Esophagus muscularis mucosa (tissue), 4 donors: ENCODE data around the gene PRSS33. TPM values are rescaled to one million over a fixed set of nuclear protein-coding genes. Genes with fewer than 3 reads are reported as not detected.

ENCODE experiments used
- DNase-seq: peaks from one replicate; pipeline ENCODE4 v3.0.0-alpha.2; 2017; ENCODE audit errors: extremely low spot score
- H3K27ac ChIP-seq, 4 donors: fragments of 200-600 bp; sonication (generic); replicated peaks in 1 of 4; 1 replicate in 3 of 4; 2 replicates in 1 of 4; pipeline ENCODE4 v1.5.1; 2016 to 2019; ENCODE audit warnings: mild to moderate bottlenecking in 1 of 4
- H3K27me3 ChIP-seq, 4 donors: fragments of 200-600 bp; sonication (generic); one replicate each; pipeline versions ENCODE4 v1.5.1 to v1.6.0; 2016 to 2019
- H3K36me3 ChIP-seq, 4 donors: fragments of 200-600 bp; sonication (generic); one replicate each; pipeline ENCODE4 v1.5.1; 2016 to 2019
- H3K4me1 ChIP-seq, 4 donors: fragments of 200-600 bp; sonication (generic); one replicate each; pipeline ENCODE4 v1.5.1; 2016 to 2019
- H3K4me3 ChIP-seq, 4 donors: fragments of 200-600 bp; sonication (generic); 1 replicate in 2 of 4; 2 replicates in 2 of 4; pipeline ENCODE4 v1.5.1; 2016 to 2019; ENCODE audit warnings: mild to moderate bottlenecking in 4 of 4, moderate library complexity in 1 of 4
- H3K9me3 ChIP-seq, 4 donors: fragments of 200-600 bp; sonication (generic); 1 replicate in 3 of 4; 2 replicates in 1 of 4; pipeline ENCODE4 v1.5.1; 2016 to 2019
- CTCF ChIP-seq, 3 experiments: fragments of 200-600 bp in 2 of 3; fragments of 450-650 bp in 1 of 3; sonication (generic) in 2 of 3; IDR thresholded peaks; one replicate each; pipeline ENCODE4 v1.5.1; 2017 to 2019; ENCODE audit warnings: antibody characterized with exemption in 3 of 3, mild to moderate bottlenecking in 2 of 3, moderate library complexity in 1 of 3
- EP300 ChIP-seq: sonication (generic); formaldehyde crosslinking; IDR thresholded peaks from one replicate; pipeline ENCODE4 v1.6.1; 2017; ENCODE audit warnings: antibody characterized with exemption
- POLR2A ChIP-seq: fragments of 450-650 bp; IDR thresholded peaks from one replicate; pipeline ENCODE4 v1.6.1; 2017; ENCODE audit warnings: antibody characterized with exemption, moderate library complexity, mild to moderate bottlenecking, low read depth
- POLR2AphosphoS5 ChIP-seq, 2 donors: sonication (generic); formaldehyde crosslinking; IDR thresholded peaks; one replicate each; pipeline ENCODE4 v1.6.1; 2017; ENCODE audit warnings: antibody characterized with exemption in 2 of 2
- WGBS: methylation state at CpG from one replicate; pipeline ENCODE4 v1.1.5; 2018; 5-methylcytosine and 5-hydroxymethylcytosine counted together
- intact Hi-C: fragments of 100-400 bp; cut with DNase I; formaldehyde crosslinking; loops from one replicate; pipeline ENCODE4 v1.15.1; 2023
- total RNA-seq, 4 donors: library from RNA; depleted of rRNA; stranded (reverse); fragments of >200 nt; gene quantifications; one replicate each; pipeline versions ENCODE4 v1.1.0 to v1.2.1, GENCODE V29; 2016

The PRSS33 gene
- total RNA-seq, 4 donors from 2014 or later, result not detected

- 70% methylated on average over 18 of the region's 18 CpGs for WGBS
- H3K9me3 ChIP-seq, result no peaks in the 10 kb centered on the region
- intact Hi-C loops, result loop anchor here (2.0 to 10.0 kb wide), 2 partner anchors 19 to 153 kb away; partner anchors contain the start of gene SRRM2
- TF ChIP-seq POLR2AphosphoS5 (IDR thresholded peaks at IDR 0.05), result no peak
- H3K27me3 ChIP-seq, result no peaks in the 10 kb centered on the region
- peaks cover 54 to 86% (median 83%) of the 10 kb centered on the region in 4 donors for H3K36me3 ChIP-seq
- H3K4me3 ChIP-seq, result no peak overlapping the region
- H3K27ac ChIP-seq, result peak overlapping the region in 1 of 4 donors; percentile 51
- no peak for DNase-seq
- peaks cover 25 to 74% (median 65%) of the 10 kb centered on the region in 4 donors for H3K4me1 ChIP-seq
Measured at GRCh38 chr16:2771496-2772402, 15.6 kb downstream of the PRSS33 start.

GRCh38 chr16:2770057-2770951 lies 17.1 kb downstream of the PRSS33 start:
- WGBS, result 89% methylated on average over 27 of the region's 32 CpGs
- Histone ChIP-seq H3K27me3 (no peaks in the 10 kb centered on the region), H3K27ac (peak overlapping the region in 3 of 4 donors; percentile 26 to 51 (median 28)), H3K4me1 (peaks cover 12 to 62% (median 53%) of the 10 kb centered on the region in 4 donors), H3K36me3 (peaks cover 68 to 99% (median 97%) of the 10 kb centered on the region in 4 donors), H3K9me3 (no peaks in the 10 kb centered on the region), H3K4me3 (no peak overlapping the region)
- TF ChIP-seq CTCF (IDR thresholded peaks at IDR 0.05), result no peak
- TF ChIP-seq EP300, result no peak
- TF ChIP-seq POLR2AphosphoS5 (IDR thresholded peaks at IDR 0.05), result no peak
- TF ChIP-seq POLR2A, result no peak
- intact Hi-C loops, result loop anchor here (10.0 kb wide), 1 partner anchor 154 kb away; no protein-coding TSS in a partner anchor
- DNase-seq, result no peak

GRCh38 chr16:2769675-2770056 lies 17.7 kb downstream of the PRSS33 start:
- TF ChIP-seq POLR2AphosphoS5 (IDR thresholded peaks at IDR 0.05) (no peak), EP300 (no peak), POLR2A (no peak), CTCF (IDR thresholded peaks at IDR 0.05) (no peak)
- Histone ChIP-seq H3K4me1 (peaks cover 8 to 55% (median 47%) of the 10 kb centered on the region in 4 donors), H3K27me3 (no peaks in the 10 kb centered on the region), H3K4me3 (no peak overlapping the region), H3K36me3 (peaks cover 71 to 99% (median 97%) of the 10 kb centered on the region in 4 donors), H3K27ac (peak overlapping the region in 3 of 4 donors; percentile 8 to 51 (median 28)), H3K9me3 (no peaks in the 10 kb centered on the region)
- WGBS, result 72% methylated on average over 14 of the region's 14 CpGs
- DNase-seq, result no peak
- intact Hi-C loops, result loop anchor here (10.0 kb wide), 1 partner anchor 155 kb away; no protein-coding TSS in a partner anchor

GRCh38 chr16:2769100-2769529 lies 18.2 kb downstream of the PRSS33 start:
- DNase-seq, result no peak
- intact Hi-C loops, result no loop called here
- Histone ChIP-seq H3K36me3 (peaks cover 76 to 100% (median 97%) of the 10 kb centered on the region in 4 donors), H3K4me3 (no peak overlapping the region), H3K9me3 (no peaks in the 10 kb centered on the region), H3K27me3 (no peaks in the 10 kb centered on the region), H3K4me1 (peaks cover 8 to 50% (median 42%) of the 10 kb centered on the region in 4 donors), H3K27ac (peak overlapping the region in 2 of 4 donors; percentile 1 to 8)
- TF ChIP-seq EP300 (no peak), POLR2A (no peak), CTCF (IDR thresholded peaks at IDR 0.05) (no peak), POLR2AphosphoS5 (IDR thresholded peaks at IDR 0.05) (no peak)
- WGBS, result 83% methylated on average over 11 of the region's 11 CpGs
